DOHH2 (cell line): ENCODE results near the gene CCDC34.

ENCODE experiments used
- CTCF ChIP-seq: fragments of 200-600 bp; sonication (generic); IDR thresholded peaks from one replicate; pipeline ENCODE4 v1.5.1; 2014; ENCODE audit warnings: antibody characterized with exemption, mild to moderate bottlenecking, low read depth, low read length; ENCODE audit not compliant: poor library complexity, severe bottlenecking
- EZH2phosphoT487 ChIP-seq: fragments of 200-600 bp; sonication (generic); IDR thresholded peaks from 2 replicates; pipeline ENCODE4 v1.6.1; 2017; ENCODE audit warnings: borderline replicate concordance, mild to moderate bottlenecking, antibody characterized with exemption, low read length, moderate library complexity, mixed read lengths

DNA sequence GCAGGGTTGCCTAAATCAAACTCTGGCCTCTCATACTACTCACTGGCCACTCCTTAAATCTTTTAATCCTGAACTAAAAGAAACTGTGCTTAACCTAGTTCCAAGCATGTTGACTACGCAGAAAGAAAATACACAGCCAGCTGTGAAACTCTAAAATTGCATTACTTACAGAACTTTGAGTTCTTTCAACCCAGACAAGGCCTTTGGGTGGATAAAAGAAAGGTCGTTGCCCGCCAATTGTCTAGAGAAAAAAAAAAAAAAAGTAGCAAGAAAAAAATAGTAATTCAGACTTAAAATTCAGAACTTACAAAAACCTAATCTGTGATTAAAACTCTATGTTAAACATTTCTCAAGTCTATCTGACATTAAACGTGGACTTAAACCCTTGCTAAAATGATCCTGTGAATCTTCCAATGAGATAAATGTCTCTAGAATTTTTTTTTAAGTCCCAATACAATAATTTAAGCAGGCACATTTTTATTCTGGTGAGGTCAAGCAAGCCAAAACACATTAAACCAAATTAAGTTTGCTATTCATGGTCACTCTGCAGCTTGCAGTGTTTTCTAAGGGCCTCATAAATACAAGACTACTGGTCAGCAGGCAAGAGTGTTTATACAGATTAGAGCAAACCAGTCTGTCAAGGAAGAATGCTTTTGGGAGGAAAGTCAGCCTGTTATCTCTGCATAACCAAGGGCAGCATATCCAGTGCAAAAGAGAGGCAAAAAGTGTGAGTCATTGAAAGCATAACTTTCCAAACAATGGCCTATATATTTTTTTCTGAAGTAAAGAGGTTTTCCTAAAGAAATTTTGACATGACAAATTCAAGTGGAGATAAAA is 29.5 kb upstream of the CCDC34 start:
- TF ChIP-seq CTCF (no peak), EZH2phosphoT487 (no peak)
